Adrenal gland (tissue), 12 donors: Measurements from ENCODE around the gene GSX1. TPM values are rescaled to one million over a fixed set of nuclear protein-coding genes. Genes with fewer than 3 reads are reported as not detected.
A peak's percentile ranks its signal among the peaks of the same experiment; 100 is the strongest.

ENCODE experiments used
- DNase-seq, 7 donors: peaks; one replicate each; pipeline ENCODE4 v3.0.0-alpha.2; 2019 to 2020
- H3K27ac ChIP-seq, 5 donors: fragments of 200-600 bp; sonication (generic) in 4 of 5; 1 replicate in 3 of 5; 2 replicates in 2 of 5; pipeline versions ENCODE4 v1.5.1 to v1.8.0; 2016 to 2020; ENCODE audit warnings: mild to moderate bottlenecking in 1 of 5
- H3K27me3 ChIP-seq: fragments of 200-600 bp; 2 replicates; pipeline ENCODE4 v1.8.0; 2021
- H3K36me3 ChIP-seq, 2 donors: fragments of 200-600 bp; replicated peaks in 1 of 2; 1 replicate in 1 of 2; 2 replicates in 1 of 2; pipeline versions ENCODE4 v1.5.1 to v1.8.0; 2018 to 2022
- H3K4me1 ChIP-seq, 2 donors: fragments of 200-600 bp; replicated peaks in 1 of 2; 1 replicate in 1 of 2; 2 replicates in 1 of 2; pipeline versions ENCODE4 v1.5.1 to v1.8.0; 2018 to 2021
- H3K4me3 ChIP-seq, 4 donors: fragments of 200-600 bp; sonication (generic) in 3 of 4; one replicate each; pipeline ENCODE4 v1.5.1; 2016 to 2018
- H3K9me3 ChIP-seq, 3 donors: fragments of 200-600 bp; sonication (generic) in 1 of 3; replicated peaks in 1 of 3; 1 replicate in 2 of 3; 2 replicates in 1 of 3; pipeline versions ENCODE4 v1.5.1 to v1.8.0; 2016 to 2021
- POLR2A ChIP-seq, 2 donors: fragments of 450-650 bp; IDR thresholded peaks; one replicate each; pipeline ENCODE4 v1.6.1; 2017; ENCODE audit warnings: antibody characterized with exemption in 2 of 2, mild to moderate bottlenecking in 2 of 2, moderate library complexity in 1 of 2
- WGBS, 4 donors: extraction: QIAGEN DNeasy Blood & Tissue Kit in 2 of 4; methylation state at CpG; one replicate each; pipeline versions ENCODE4 v1.1.5 to v1.1.7; 2013 to 2017; 5-methylcytosine and 5-hydroxymethylcytosine counted together
- intact Hi-C, 2 donors: fragments of 100-400 bp; cut with DNase I; formaldehyde crosslinking; loops; one replicate each; pipeline versions ENCODE4 v1.14.1 to v1.15.0; 2022 to 2023
- polyA plus RNA-seq, 3 donors: library from polyadenylated mRNA; stranded (reverse); fragments of 200-250 nt in 2 of 3; fragments of 350-450 nt in 1 of 3; fragmentation: Illumina TruSeq in 1 of 3; extraction: RNeasy Lipid Tissue Mini Kit (QIAGEN cat#74804) in 1 of 3; gene quantifications; one replicate each; pipeline ENCODE4 v1.2.3, GENCODE V29; 2013 to 2014
- total RNA-seq, 9 donors: library from RNA; depleted of rRNA in 4 of 9; stranded (reverse); fragments of >200 nt in 4 of 9; fragments of 120-200 nt in 1 of 9; fragmentation: NEBNext Ultra II Directional in 1 of 9; extraction: Animal tissue kit (Norgen Biotek cat#: 25700) in 1 of 9; gene quantifications; one replicate each; pipeline versions ENCODE4 v1.1.0 to v1.2.4, GENCODE V29; 2013 to 2023
- TF ChIP-seq, protein P1 (sequence below), 6 experiments: fragments of 450-650 bp in 4 of 6; fragments of 200-600 bp in 2 of 6; sonication (generic) in 1 of 6; IDR thresholded peaks; 1 replicate in 5 of 6; 2 replicates in 1 of 6; pipeline versions ENCODE4 v1.5.1 to v1.8.0; 2016 to 2021; ENCODE audit warnings: antibody characterized with exemption in 6 of 6, mild to moderate bottlenecking in 2 of 6, moderate library complexity in 1 of 6
- donor health status: healthy with polysubstance abuse.
- donor health status: Bipolar disorder and iron deficiency.
- donor health status: DM: yes; HTN: yes; CAD: no.
- donor health status: DM: no; HTN: no; CAD: no.
- donor health status: DM: no; HTN: no; CAD: no.
- donor health status: DM: yes; HTN: yes; CAD: no.

Gene GSX1
- total and polyA plus RNA-seq, 12 donors = not detected

DNA sequence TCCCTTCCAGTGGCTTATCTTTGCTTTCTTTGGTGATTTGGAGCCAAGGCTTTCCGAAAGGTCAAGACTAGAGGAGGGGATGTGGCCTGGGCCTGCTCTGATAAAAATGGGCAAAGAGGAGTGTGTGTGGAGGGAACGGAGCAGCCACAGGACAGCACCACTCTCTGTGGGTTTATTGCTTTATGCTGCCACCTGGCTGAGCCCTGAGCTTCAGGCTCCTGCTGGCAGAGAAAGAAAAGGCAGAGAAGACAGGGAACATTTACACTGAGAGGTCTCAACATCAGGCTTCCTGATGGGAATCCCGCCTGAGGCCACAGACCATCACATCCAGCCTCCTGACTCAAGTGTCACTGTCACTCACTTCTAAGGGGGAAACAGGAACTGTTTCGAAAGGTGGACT, 9.2 kb upstream of the GSX1 start:
- Histone ChIP-seq H3K36me3 (no peaks in the 10 kb centered on the region), H3K27ac (no peak overlapping the region), H3K4me3 (no peak overlapping the region), H3K27me3 (peaks cover 12% of the 10 kb centered on the region), H3K9me3 (no peaks in the 10 kb centered on the region), H3K4me1 (no peaks in the 10 kb centered on the region)
- WGBS, 4 donors = 27 to 37% (median 33%) methylated on average over 4 of the region's 4 CpGs
- TF ChIP-seq POLR2A (IDR thresholded peaks at IDR 0.05) = no peak
- TF ChIP-seq, protein P1, sequence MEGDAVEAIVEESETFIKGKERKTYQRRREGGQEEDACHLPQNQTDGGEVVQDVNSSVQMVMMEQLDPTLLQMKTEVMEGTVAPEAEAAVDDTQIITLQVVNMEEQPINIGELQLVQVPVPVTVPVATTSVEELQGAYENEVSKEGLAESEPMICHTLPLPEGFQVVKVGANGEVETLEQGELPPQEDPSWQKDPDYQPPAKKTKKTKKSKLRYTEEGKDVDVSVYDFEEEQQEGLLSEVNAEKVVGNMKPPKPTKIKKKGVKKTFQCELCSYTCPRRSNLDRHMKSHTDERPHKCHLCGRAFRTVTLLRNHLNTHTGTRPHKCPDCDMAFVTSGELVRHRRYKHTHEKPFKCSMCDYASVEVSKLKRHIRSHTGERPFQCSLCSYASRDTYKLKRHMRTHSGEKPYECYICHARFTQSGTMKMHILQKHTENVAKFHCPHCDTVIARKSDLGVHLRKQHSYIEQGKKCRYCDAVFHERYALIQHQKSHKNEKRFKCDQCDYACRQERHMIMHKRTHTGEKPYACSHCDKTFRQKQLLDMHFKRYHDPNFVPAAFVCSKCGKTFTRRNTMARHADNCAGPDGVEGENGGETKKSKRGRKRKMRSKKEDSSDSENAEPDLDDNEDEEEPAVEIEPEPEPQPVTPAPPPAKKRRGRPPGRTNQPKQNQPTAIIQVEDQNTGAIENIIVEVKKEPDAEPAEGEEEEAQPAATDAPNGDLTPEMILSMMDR (IDR thresholded peaks at IDR 0.05) = peak in 5 of 6 experiments; percentile 34 to 65 (median 43)
- peak in 5 of 7 donors; percentile 22 to 56 (median 34) for DNase-seq
- intact Hi-C loops = loop anchor here in 1 of 2 donors (5.0 kb wide), 1 partner anchor 251 kb away; no protein-coding TSS in a partner anchor

DNA sequence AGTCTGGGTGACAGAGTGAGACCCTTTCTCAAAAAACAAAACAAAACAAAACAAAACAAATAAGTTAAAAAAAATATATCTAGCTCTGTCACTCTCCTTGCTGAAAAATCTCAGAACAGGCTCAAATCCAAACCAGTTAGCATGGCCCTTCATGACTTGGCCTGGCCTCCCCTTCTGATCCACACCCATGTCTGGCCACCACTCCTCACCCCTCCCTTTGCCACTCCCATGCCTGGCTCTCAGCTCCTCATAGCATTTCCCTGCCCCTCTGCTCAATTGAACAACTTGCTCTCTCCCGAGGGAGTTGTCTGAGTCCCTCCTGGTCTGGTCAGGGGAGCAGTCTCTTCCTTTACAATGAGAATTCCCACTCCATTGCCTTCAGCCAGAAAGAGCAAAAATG, 4.0 kb upstream of the GSX1 start:
- intact Hi-C loops = no loop called here
- H3K4me1 ChIP-seq = peaks cover 5 to 33% of the 10 kb centered on the region in 2 donors
- H3K4me3 ChIP-seq = no peak overlapping the region
- H3K27ac ChIP-seq = no peak overlapping the region
- no peak for TF ChIP-seq POLR2A (IDR thresholded peaks at IDR 0.05)
- TF ChIP-seq, protein P1 (IDR thresholded peaks at IDR 0.05) = no peak
- no peaks in the 10 kb centered on the region for H3K9me3 ChIP-seq
- DNase-seq = no peak
- no peaks in the 10 kb centered on the region for H3K36me3 ChIP-seq
- 33 to 53% (median 47%) methylated on average over 1 of the region's 1 CpG for WGBS, 4 donors
- peaks cover 63% of the 10 kb centered on the region for H3K27me3 ChIP-seq

DNA sequence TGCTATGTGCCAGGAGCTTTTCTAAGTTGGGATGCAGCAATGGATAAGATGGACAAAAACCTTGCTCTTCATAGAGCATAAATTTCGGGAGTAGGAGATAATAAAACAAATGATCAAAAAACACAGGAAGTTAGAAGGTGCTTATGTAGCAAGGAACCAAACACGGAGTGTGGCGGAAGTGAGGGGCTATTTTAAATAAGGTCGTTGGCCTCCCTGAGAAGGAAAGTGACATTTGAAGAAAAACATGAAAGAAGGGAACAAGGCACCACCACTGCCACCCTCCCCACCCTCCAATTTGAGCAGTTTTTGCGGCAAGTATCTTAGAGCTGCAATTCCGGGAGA, 3.2 kb upstream of the GSX1 start:
- peaks cover 71% of the 10 kb centered on the region for H3K27me3 ChIP-seq
- intact Hi-C loops = no loop called here
- no peaks in the 10 kb centered on the region for H3K9me3 ChIP-seq
- no peak for DNase-seq
- no peak for TF ChIP-seq POLR2A (IDR thresholded peaks at IDR 0.05)
- no peak overlapping the region for H3K4me3 ChIP-seq
- H3K4me1 ChIP-seq = peaks cover 5 to 33% of the 10 kb centered on the region in 2 donors
- H3K27ac ChIP-seq = no peak overlapping the region
- no peaks in the 10 kb centered on the region for H3K36me3 ChIP-seq
- WGBS, 4 donors = 18 to 28% (median 23%) methylated on average over 6 of the region's 6 CpGs

DNA sequence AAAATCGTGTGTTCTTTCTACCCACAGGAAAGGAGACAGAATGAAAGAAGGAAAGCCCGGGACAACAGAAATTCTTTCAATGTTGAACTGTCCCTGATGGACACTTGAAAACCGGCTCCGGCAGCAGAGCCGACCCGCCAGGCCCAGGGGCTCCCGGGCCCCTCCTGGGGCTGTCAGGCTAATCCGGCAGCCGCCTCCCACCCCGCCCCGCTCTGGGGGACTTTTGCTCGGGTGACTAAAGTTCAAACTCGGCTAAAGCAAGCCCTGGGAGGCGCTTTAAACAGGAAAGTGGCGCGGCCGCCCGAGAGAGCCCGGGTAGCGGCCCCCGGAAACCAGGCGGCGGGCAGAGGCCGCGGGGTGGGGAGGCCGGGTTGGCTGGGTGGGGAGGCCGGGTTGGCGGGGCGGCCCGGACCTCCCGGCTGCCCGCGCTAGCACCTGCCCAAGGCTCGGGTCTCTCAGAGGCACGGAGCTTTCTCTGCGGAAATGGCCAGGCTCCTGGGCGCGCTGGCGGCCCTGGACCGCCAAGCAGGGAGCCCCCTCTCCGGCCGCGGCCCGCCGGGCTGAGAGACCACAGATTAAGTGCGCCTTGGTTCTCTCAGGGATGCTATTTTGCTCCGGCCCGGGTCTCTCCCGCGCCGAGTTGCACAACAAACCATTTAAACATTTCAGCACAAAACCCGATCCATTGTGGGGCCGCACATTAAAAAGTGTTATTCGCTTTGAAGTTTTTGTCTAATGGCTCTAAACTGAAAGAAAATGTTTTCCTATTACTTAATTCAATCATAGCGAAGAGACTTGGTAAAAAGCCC, 2.6 kb upstream of the GSX1 start:
- Histone ChIP-seq H3K27me3 (peaks cover 74% of the 10 kb centered on the region), H3K9me3 (no peaks in the 10 kb centered on the region), H3K27ac (no peak overlapping the region), H3K4me3 (no peak overlapping the region), H3K4me1 (peaks cover 5 to 33% of the 10 kb centered on the region in 2 donors), H3K36me3 (no peaks in the 10 kb centered on the region)
- DNase-seq = no peak
- intact Hi-C loops = no loop called here
- TF ChIP-seq, protein P1 (IDR thresholded peaks at IDR 0.05) = no peak
- TF ChIP-seq POLR2A (IDR thresholded peaks at IDR 0.05) = no peak
- 2 to 7% (median 4%) methylated on average over 18 to 55 of the region's 55 CpGs for WGBS, 4 donors

DNA sequence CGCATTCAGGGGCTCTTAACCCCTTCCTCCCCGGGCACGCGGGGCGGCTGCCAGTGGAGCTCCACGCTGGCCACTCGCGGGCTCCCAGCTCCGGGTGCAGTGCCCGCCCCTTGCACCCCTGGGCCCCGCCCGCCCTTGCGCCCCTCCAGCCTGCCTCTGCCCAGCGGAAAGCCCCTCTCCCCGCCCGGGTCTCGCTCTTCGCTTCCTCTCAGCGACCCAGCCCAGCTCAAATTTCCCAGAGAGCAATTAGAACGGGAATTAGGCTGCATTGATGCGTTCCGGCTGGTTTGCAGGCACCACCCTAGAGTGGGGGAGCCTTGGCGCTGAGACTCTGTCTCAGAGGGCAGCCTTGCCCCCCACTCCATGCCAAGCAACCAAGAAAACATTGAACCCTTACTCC, 1.8 kb upstream of the GSX1 start:
- intact Hi-C loops = no loop called here
- Histone ChIP-seq H3K36me3 (no peaks in the 10 kb centered on the region), H3K4me1 (peaks cover 5 to 33% of the 10 kb centered on the region in 2 donors), H3K27ac (no peak overlapping the region), H3K27me3 (peaks cover 82% of the 10 kb centered on the region), H3K4me3 (peak overlapping the region in 1 of 4 donors; percentile 52), H3K9me3 (no peaks in the 10 kb centered on the region)
- 3 to 10% (median 3%) methylated on average over 9 to 23 of the region's 23 CpGs for WGBS, 4 donors
- no peak for DNase-seq
- TF ChIP-seq POLR2A (IDR thresholded peaks at IDR 0.05) = no peak
- TF ChIP-seq, protein P1 (IDR thresholded peaks at IDR 0.05) = no peak
